IPS DF 4.7 (cell line): ENCODE data around the gene OSCP1.
"Not testable (repeated sequence)": the region's sequence is repeated elsewhere in the genome, so short reads cannot be mapped to it uniquely, and the experiment has no call there.

Experiments
- DNase-seq: peaks from one replicate; pipeline ENCODE4 v3.0.0-alpha.2; 2013; ENCODE audit warnings: low spot score; ENCODE audit errors: extremely low read depth

OSCP1 gene

GRCh38 chr1:36450270-36450918 lies at the start of gene OSCP1:
Gene OSCP1 (minus strand): TSS chr1:36450451. CDS start chr1:36450369, 82 bp downstream.
- DNase-seq, result peak; percentile 81

- DNase-seq, result no peak
These were observed 47.0 kb upstream of the OSCP1 start for GRCh38 chr1:36497207-36497606.

- no peak for DNase-seq
These were observed 44.7 kb upstream of the OSCP1 start for GRCh38 chr1:36494971-36495370.

GRCh38 chr1:36493524-36493923 lies 43.3 kb upstream of the OSCP1 start:
- DNase-seq, result no peak

GRCh38 chr1:36492491-36492890 lies 42.2 kb upstream of the OSCP1 start:
- DNase-seq, result no peak

GRCh38 chr1:36489258-36490051 lies 39.2 kb upstream of the OSCP1 start:
- DNase-seq, result not testable (repeated sequence)

GRCh38 chr1:36487906-36488305 lies 37.7 kb upstream of the OSCP1 start:
- no peak for DNase-seq

GRCh38 chr1:36487336-36487725 lies 37.1 kb upstream of the OSCP1 start:
- DNase-seq, result not testable (repeated sequence)

GRCh38 chr1:36486439-36487335 lies 36.4 kb upstream of the OSCP1 start:
- no peak for DNase-seq

- DNase-seq, result no peak
These were observed 35.8 kb upstream of the OSCP1 start for GRCh38 chr1:36486093-36486438.

- no peak for DNase-seq
These were observed 33.8 kb upstream of the OSCP1 start for GRCh38 chr1:36484099-36484498.

GRCh38 chr1:36482724-36483388 lies 32.6 kb upstream of the OSCP1 start, which contains the start of gene CSF3R:
Gene CSF3R (minus strand): TSS chr1:36482913. CDS start chr1:36479496, 3,417 bp downstream.
- DNase-seq, result no peak

GRCh38 chr1:36481771-36482723 lies 31.8 kb upstream of the OSCP1 start:
- DNase-seq, result no peak

GRCh38 chr1:36481091-36481490 lies 30.8 kb upstream of the OSCP1 start:
- DNase-seq, result no peak

- no peak for DNase-seq
These were observed 29.9 kb upstream of the OSCP1 start for GRCh38 chr1:36480161-36480560.

GRCh38 chr1:36479505-36480051 lies 29.3 kb upstream of the OSCP1 start:
- DNase-seq, result no peak

GRCh38 chr1:36477615-36478014 lies 27.4 kb upstream of the OSCP1 start:
- not testable (repeated sequence) for DNase-seq

- DNase-seq, result no peak
These were observed 26.7 kb upstream of the OSCP1 start for GRCh38 chr1:36476945-36477344.

GRCh38 chr1:36475910-36476604 lies 25.8 kb upstream of the OSCP1 start:
- no peak for DNase-seq
